Fibroblast of lung (primary cell): ENCODE measurements around the gene KASH5. TPM values are rescaled to one million over a fixed set of nuclear protein-coding genes. Genes with fewer than 3 reads are reported as not detected.

Experiments
- DNase-seq, 2 donors: peaks; one replicate each; pipeline versions ENCODE4 v3.0.0 to v3.0.0-alpha.2; 2010; ENCODE audit warnings: low read depth in 2 of 2
- H2AFZ ChIP-seq: 2 replicates; pipeline ENCODE4 v1.5.1; 2012; ENCODE audit warnings: low read length, control low read depth, inconsistent platforms
- H3K27ac ChIP-seq: 2 replicates; pipeline ENCODE4 v1.5.1; 2011; ENCODE audit warnings: low read length, control low read depth; ENCODE audit not compliant: insufficient read depth
- H3K27me3 ChIP-seq: 2 replicates; pipeline ENCODE4 v1.5.1; 2011; ENCODE audit warnings: mild to moderate bottlenecking, low read length; ENCODE audit not compliant: control insufficient read depth, insufficient read depth
- H3K36me3 ChIP-seq: 2 replicates; pipeline ENCODE4 v1.5.1; 2011; ENCODE audit warnings: low read length; ENCODE audit not compliant: control insufficient read depth, insufficient read depth
- H3K4me1 ChIP-seq: 2 replicates; pipeline ENCODE4 v1.5.1; 2011; ENCODE audit warnings: low read length; ENCODE audit not compliant: control insufficient read depth, insufficient read depth; ENCODE audit errors: extremely low read depth
- H3K4me2 ChIP-seq: 2 replicates; pipeline ENCODE4 v1.5.1; 2011; ENCODE audit warnings: low read length, control low read depth; ENCODE audit not compliant: insufficient read depth; ENCODE audit errors: extremely low read depth
- H3K4me3 ChIP-seq, 4 experiments: fragments of 200-600 bp in 1 of 4; sonication (generic) in 1 of 4; replicated peaks in 1 of 4; 2 replicates each; pipeline ENCODE4 v1.5.1; 2011 to 2016; ENCODE audit warnings: low read length in 4 of 4, low read depth in 3 of 4, mild to moderate bottlenecking in 3 of 4, control low read depth in 2 of 4, inconsistent platforms in 1 of 4, mixed read lengths in 1 of 4; ENCODE audit not compliant: insufficient read depth in 1 of 4; ENCODE audit errors: control extremely low read depth in 1 of 4
- H3K79me2 ChIP-seq: 2 replicates; pipeline ENCODE4 v1.5.1; 2012; ENCODE audit warnings: mild to moderate bottlenecking, low read length, inconsistent platforms; ENCODE audit not compliant: control insufficient read depth, insufficient read depth
- H3K9ac ChIP-seq: 2 replicates; pipeline ENCODE4 v1.5.1; 2011; ENCODE audit warnings: mild to moderate bottlenecking, low read length, control low read depth; ENCODE audit not compliant: insufficient read depth
- H3K9me3 ChIP-seq: 2 replicates; pipeline ENCODE4 v1.5.1; 2012; ENCODE audit warnings: low read depth, low read length; ENCODE audit not compliant: control insufficient read depth, insufficient read depth
- H4K20me1 ChIP-seq: 2 replicates; pipeline ENCODE4 v1.5.1; 2011; ENCODE audit warnings: low read length; ENCODE audit not compliant: control insufficient read depth, insufficient read depth; ENCODE audit errors: extremely low read depth
- CTCF ChIP-seq, 2 donors: IDR thresholded peaks in 1 of 2; conservative IDR thresholded peaks in 1 of 2; 1 replicate in 1 of 2; 2 replicates in 1 of 2; pipeline ENCODE4 v1.5.1; 2011 to 2012; ENCODE audit warnings: low read length in 2 of 2, control low read depth in 1 of 2, inconsistent platforms in 1 of 2, low read depth in 1 of 2, mild to moderate bottlenecking in 1 of 2
- EZH2 ChIP-seq: IDR thresholded peaks from 2 replicates; pipeline ENCODE4 v1.5.1; 2012; ENCODE audit warnings: low read length, control low read depth, mild to moderate bottlenecking; ENCODE audit errors: missing control alignments
- polyA plus RNA-seq, 2 donors: library from polyadenylated mRNA; depleted of rRNA in 1 of 2; stranded (reverse) in 1 of 2; unstranded in 1 of 2; fragments of >200 nt; gene quantifications; 2 replicates each; pipeline ENCODE4 v1.2.1, GENCODE V29; 2011 to 2012; ENCODE audit warnings: missing spikeins in 1 of 2
- total RNA-seq: library from RNA; depleted of rRNA; stranded (reverse); fragments of >200 nt; gene quantifications from 2 replicates; pipeline ENCODE4 v1.2.1, GENCODE V29; 2014

KASH5 gene
- total and polyA plus RNA-seq, 2 donors (not counting 1 experiment from before 2014, with no cell fraction given) = not detected

GRCh38 chr19:49425178-49425577 lies 37.1 kb downstream of the KASH5 start, which contains the start of gene GFY:
Gene GFY (plus strand): TSS chr19:49425388. CDS start chr19:49426431, 1,043 bp downstream.
- DNase-seq = no peak
- no peaks in the 10 kb centered on the region for H3K4me1 ChIP-seq
- H3K27me3 ChIP-seq = peaks cover 83% of the 10 kb centered on the region
- H3K36me3 ChIP-seq = no peaks in the 10 kb centered on the region
- no peaks in the 10 kb centered on the region for H4K20me1 ChIP-seq
- H3K79me2 ChIP-seq = no peaks in the 10 kb centered on the region
- H3K4me3 ChIP-seq = no peak within 1 kb of the TSS
- no peaks in the 10 kb centered on the region for H3K9me3 ChIP-seq
- no peak within 1 kb of the TSS for H3K4me2 ChIP-seq
- H2AFZ ChIP-seq = no peak within 1 kb of the TSS
- H3K9ac ChIP-seq = no peak within 1 kb of the TSS
- peak; percentile 8 for TF ChIP-seq EZH2
- no peak for TF ChIP-seq CTCF (conservative IDR thresholded peaks at IDR 0.05 in 1 of 2, IDR thresholded peaks at IDR 0.05 in 1 of 2; ENCODE audit: low read depth in 1 of 2, low read length in 2 of 2)
- no peak within 1 kb of the TSS for H3K27ac ChIP-seq

- Histone ChIP-seq H3K9me3 (no peaks in the 10 kb centered on the region), H3K4me1 (no peaks in the 10 kb centered on the region), H3K27ac (no peak overlapping the region), H3K79me2 (no peaks in the 10 kb centered on the region), H3K36me3 (no peaks in the 10 kb centered on the region), H3K4me3 (no peak overlapping the region), H2AFZ (no peak overlapping the region), H3K4me2 (no peak overlapping the region), H3K9ac (no peak overlapping the region), H4K20me1 (no peaks in the 10 kb centered on the region), H3K27me3 (peaks cover 82% of the 10 kb centered on the region)
- TF ChIP-seq EZH2 (no peak), CTCF (conservative IDR thresholded peaks at IDR 0.05 in 1 of 2, IDR thresholded peaks at IDR 0.05 in 1 of 2; ENCODE audit: low read depth in 1 of 2, low read length in 2 of 2) (no peak)
- no peak for DNase-seq
Measured at GRCh38 chr19:49425922-49426592, 38.0 kb downstream of the KASH5 start.

GRCh38 chr19:49427339-49427738 lies 39.3 kb downstream of the KASH5 start:
- no peak overlapping the region for H2AFZ ChIP-seq
- H3K9me3 ChIP-seq = no peaks in the 10 kb centered on the region
- H3K27ac ChIP-seq = no peak overlapping the region
- no peaks in the 10 kb centered on the region for H3K36me3 ChIP-seq
- H3K4me1 ChIP-seq = no peaks in the 10 kb centered on the region
- no peak overlapping the region for H3K4me3 ChIP-seq
- H3K79me2 ChIP-seq = no peaks in the 10 kb centered on the region
- no peaks in the 10 kb centered on the region for H4K20me1 ChIP-seq
- no peak overlapping the region for H3K9ac ChIP-seq
- TF ChIP-seq CTCF (conservative IDR thresholded peaks at IDR 0.05 in 1 of 2, IDR thresholded peaks at IDR 0.05 in 1 of 2; ENCODE audit: low read depth in 1 of 2, low read length in 2 of 2) (no peak), EZH2 (no peak)
- no peak overlapping the region for H3K4me2 ChIP-seq
- no peak for DNase-seq
- H3K27me3 ChIP-seq = peaks cover 81% of the 10 kb centered on the region
